Activated T-cell treated with anti-CD3 and anti-CD28 coated beads, Interleukin-2, amount 50 U/mL, for 4 hours (primary cell): Measurements from ENCODE around the gene DENND6B. TPM values are rescaled to one million over a fixed set of nuclear protein-coding genes. Genes with fewer than 3 reads are reported as not detected.
"Not testable (repeated sequence)": the region's sequence is repeated elsewhere in the genome, so short reads cannot be mapped to it uniquely, and the experiment has no call there.

ENCODE experiments used
- ATAC-seq, 2 donors: fragments of 200-7000 bp; cut with Tn5 transposase; one replicate each; pipeline ENCODE4 v1.10.0; 2021
- DNase-seq: peaks from one replicate; pipeline ENCODE4 v3.0.0-alpha.2; 2020
- H3K27me3 Mint-ChIP-seq: one replicate; pipeline ENCODE4 v1.8.0; 2021; ENCODE audit warnings: low read depth, mixed read lengths
- H3K36me3 Mint-ChIP-seq: one replicate; pipeline ENCODE4 v1.8.0; 2022; ENCODE audit warnings: mixed read lengths; ENCODE audit not compliant: insufficient read depth
- H3K4me1 Mint-ChIP-seq: one replicate; pipeline ENCODE4 v1.8.0; 2021; ENCODE audit warnings: low read depth, mixed read lengths
- H3K4me3 Mint-ChIP-seq: one replicate; pipeline ENCODE4 v1.8.0; 2021; ENCODE audit warnings: mild to moderate bottlenecking, moderate library complexity, mixed read lengths
- H3K9me3 Mint-ChIP-seq: one replicate; pipeline ENCODE4 v1.8.0; 2021; ENCODE audit warnings: mixed read lengths
- total RNA-seq, 3 donors: library from RNA; stranded (reverse); gene quantifications; one replicate each; pipeline ENCODE4 v1.2.1, GENCODE V29; 2021

The DENND6B gene, protein sequence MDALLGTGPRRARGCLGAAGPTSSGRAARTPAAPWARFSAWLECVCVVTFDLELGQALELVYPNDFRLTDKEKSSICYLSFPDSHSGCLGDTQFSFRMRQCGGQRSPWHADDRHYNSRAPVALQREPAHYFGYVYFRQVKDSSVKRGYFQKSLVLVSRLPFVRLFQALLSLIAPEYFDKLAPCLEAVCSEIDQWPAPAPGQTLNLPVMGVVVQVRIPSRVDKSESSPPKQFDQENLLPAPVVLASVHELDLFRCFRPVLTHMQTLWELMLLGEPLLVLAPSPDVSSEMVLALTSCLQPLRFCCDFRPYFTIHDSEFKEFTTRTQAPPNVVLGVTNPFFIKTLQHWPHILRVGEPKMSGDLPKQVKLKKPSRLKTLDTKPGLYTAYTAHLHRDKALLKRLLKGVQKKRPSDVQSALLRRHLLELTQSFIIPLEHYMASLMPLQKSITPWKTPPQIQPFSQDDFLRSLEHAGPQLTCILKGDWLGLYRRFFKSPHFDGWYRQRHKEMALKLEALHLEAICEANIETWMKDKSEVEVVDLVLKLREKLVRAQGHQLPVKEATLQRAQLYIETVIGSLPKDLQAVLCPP
- total RNA-seq, result 1 to 10 TPM; 1.0 to 1.6 (median 1.3) TPM

DNA sequence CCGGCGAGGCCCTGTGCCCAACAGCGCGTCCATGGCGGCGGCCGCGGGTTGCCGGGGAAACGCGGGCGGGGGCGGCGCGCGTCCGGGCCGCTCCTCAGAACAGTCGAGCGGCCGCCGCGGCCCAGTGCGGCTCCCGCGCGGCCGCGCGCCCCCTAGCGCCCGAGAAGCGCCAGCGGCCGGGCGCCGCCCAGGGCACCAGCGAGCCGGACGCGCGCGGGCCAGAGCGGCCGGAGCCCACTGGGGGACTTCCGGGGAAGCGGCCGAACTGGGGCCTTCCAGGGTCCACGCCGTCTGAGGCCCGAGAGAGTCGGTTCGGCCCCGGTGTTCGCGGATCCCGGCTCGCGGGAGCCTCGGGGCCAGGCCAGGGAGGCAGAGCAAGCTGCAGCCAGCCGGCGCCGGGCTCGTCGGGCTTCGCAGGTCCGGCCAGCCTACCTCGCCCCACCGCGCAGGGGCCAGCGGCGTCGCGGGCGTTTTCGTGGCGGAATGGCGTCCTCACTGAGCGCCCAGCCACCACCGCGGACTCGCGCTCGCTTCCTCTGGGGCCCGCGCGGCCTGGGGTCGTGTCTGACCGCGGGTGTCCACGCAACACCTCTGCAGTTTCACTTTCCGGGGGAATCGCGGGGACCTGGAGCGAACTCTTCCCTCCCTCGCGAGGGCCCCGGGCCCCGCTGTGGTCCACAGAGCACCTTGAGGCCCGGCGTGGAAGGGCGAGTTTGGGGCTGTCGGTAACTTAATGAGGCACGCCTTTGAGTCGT, at the start of gene DENND6B:
Gene DENND6B, minus strand, starts transcription at position 57 of the 755 bp plus-strand sequence. Its CDS starts 24 bp downstream, at position 33.
- Mint-ChIP-seq H3K36me3 (no peaks in the 10 kb centered on the region), H3K4me3 (peak within 1 kb of the TSS; percentile 82), H3K9me3 (no peaks in the 10 kb centered on the region), H3K4me1 (peaks cover 10% of the 10 kb centered on the region), H3K27me3 (peaks cover 4% of the 10 kb centered on the region)
- ATAC-seq, result peak; percentile 97 to 98
- DNase-seq, result peak; percentile 59

DNA sequence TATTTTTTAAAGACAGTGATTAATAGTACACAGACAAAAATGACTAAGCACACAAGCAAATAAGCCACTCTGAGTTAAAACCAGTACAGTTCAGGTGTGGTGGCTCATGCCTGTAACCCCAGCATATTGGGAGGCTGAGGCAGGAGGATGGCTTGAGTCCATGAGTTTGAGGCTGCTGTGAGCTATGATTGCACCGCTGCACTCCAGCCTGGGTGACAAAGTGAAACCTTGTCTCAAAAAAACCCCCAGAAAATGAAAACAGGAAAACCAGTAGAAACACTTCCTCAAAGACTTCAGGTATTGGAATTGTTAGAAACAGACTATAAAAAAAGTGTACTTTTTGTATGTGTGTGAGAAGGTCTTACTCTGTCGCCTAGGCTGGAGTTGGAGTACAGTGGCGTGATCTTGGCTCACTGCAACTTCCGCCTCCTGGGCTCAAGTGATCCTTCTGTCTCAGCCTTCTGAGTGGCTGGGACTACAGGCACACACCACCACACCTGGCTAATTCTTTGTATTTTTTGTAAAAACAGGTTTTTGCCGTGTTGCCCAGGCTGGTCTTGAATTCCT, 49.4 kb upstream of the DENND6B start:
- H3K9me3 Mint-ChIP-seq, result no peaks in the 10 kb centered on the region
- H3K27me3 Mint-ChIP-seq, result no peaks in the 10 kb centered on the region
- no peak for DNase-seq
- H3K4me1 Mint-ChIP-seq, result peaks cover 15% of the 10 kb centered on the region
- peaks cover 20% of the 10 kb centered on the region for H3K36me3 Mint-ChIP-seq
- ATAC-seq, result no peak
- H3K4me3 Mint-ChIP-seq, result no peak overlapping the region

DNA sequence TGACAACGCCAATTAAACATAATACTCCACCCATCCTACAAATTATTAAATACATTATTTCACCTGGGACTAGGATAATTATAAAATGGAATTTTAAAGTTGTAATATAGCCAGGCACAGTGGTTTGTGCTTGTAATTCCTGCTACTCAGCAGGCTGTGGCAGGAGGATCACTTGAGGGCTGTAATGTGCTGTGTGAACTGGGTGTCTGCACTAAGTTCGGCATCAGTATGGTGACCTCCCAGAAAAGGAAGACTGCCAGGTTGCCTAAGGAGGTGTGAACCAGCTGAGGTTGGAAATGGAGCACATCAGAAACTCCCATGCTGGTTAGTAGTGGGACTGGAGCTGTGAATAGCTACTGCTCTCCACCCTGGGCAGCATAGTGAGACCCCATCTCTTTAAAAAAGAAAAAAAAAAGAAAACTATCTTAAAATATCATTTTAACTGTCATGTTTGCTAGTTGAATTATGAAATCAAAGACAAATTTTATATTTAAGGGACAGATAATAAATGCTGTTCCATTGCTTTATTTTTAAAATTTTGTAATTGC, 44.4 kb upstream of the DENND6B start:
- ATAC-seq (no peak), DNase-seq (no peak)
- Mint-ChIP-seq H3K27me3 (no peaks in the 10 kb centered on the region), H3K4me1 (peaks cover 18% of the 10 kb centered on the region), H3K9me3 (no peaks in the 10 kb centered on the region), H3K4me3 (no peak overlapping the region), H3K36me3 (peaks cover 16% of the 10 kb centered on the region)

DNA sequence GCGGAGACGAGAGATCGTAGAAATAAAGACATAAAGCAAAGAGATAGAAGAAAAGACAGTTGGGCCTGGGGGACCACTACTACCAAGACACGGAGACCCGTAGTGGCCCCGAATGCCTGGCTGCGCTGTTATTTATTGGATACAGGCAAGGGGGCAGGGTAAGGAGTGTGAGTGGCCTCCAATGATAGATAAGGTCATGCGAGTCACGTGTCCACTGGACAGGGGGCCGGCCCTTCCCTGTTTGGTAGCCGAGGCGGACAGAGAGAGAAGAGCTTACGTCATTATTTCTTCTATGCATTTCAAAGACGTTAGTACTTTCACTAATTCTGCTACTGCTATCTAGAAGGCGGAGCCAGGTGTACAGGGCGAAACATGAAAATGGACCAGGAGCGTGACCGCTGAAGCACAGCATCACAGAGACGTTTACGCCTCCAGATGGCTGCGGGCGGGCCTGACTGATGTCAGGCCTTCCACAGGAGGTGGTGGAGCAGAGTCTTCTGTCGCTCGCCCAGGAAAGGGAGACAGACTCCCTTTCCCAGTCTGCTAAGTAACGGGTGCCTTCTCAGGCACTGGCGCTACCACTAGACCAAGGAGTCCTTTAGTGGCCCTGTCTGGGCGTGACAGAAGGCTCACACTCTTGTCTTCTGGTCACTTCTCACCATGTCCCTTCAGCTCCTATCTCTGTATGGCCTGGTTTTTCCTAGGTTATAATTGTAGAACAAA, 41.1 kb upstream of the DENND6B start:
- Mint-ChIP-seq H3K27me3 (no peaks in the 10 kb centered on the region), H3K4me3 (no peak overlapping the region), H3K36me3 (peaks cover 10% of the 10 kb centered on the region), H3K4me1 (peaks cover 14% of the 10 kb centered on the region), H3K9me3 (no peaks in the 10 kb centered on the region)
- ATAC-seq, result no peak
- no peak for DNase-seq

DNA sequence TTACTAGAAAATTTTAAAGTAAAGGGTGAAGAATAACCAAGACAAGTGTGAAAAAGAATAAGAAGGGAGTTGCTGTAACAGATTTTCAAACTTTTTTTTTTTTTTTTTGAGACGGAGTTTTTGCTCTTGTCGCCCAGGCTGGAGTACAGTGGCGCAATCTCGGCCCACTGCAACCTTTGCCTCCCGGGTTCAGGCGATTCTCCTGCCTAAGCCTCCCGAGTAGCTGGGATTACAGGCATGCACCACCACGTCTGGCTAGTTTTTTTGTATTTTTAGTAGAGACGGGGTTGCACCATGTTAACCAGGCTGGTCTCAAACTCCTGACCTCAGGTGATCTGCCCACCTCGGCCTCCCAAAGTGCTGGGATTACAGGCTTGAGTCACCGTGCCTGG, 37.0 kb upstream of the DENND6B start:
- H3K36me3 Mint-ChIP-seq, result peaks cover 30% of the 10 kb centered on the region
- H3K27me3 Mint-ChIP-seq, ATAC-seq, H3K4me3 Mint-ChIP-seq, H3K9me3 Mint-ChIP-seq, DNase-seq: not testable (repeated sequence)
- H3K4me1 Mint-ChIP-seq, result peaks cover 40% of the 10 kb centered on the region

DNA sequence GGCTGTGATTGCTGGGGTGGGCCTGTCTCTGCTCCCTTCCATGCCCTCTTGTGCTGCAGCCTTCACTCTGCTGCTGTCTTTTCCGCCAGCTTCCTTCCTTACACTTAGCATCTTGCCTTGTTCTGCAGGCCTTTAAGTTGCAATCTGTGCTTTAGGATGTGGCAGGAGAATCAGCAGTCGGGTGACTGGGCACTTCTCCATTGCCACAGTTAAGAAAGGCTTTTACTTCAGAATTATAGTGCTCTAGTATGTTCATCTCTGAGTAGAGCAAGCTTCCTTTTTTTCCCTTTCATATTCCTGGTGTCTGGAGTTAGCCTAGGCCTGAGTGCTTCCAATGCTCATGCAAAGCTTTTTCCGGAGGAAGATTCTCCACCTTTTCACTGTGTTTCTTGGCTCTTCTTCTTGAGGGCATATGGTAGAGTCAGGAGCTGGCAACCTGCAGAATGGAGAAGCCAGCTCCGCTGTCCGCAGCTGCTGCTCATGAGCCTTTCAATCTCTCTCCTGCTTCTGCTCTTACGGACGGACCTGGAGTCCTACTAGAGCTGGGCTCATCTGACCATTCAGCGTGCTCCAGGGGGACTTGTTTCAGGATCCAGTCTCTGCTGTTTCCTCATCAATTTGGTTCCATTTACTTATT, 36.5 kb upstream of the DENND6B start:
- DNase-seq, result no peak
- Mint-ChIP-seq H3K4me1 (peaks cover 43% of the 10 kb centered on the region), H3K27me3 (no peaks in the 10 kb centered on the region), H3K4me3 (no peak overlapping the region), H3K9me3 (no peaks in the 10 kb centered on the region), H3K36me3 (peaks cover 30% of the 10 kb centered on the region)
- no peak for ATAC-seq

DNA sequence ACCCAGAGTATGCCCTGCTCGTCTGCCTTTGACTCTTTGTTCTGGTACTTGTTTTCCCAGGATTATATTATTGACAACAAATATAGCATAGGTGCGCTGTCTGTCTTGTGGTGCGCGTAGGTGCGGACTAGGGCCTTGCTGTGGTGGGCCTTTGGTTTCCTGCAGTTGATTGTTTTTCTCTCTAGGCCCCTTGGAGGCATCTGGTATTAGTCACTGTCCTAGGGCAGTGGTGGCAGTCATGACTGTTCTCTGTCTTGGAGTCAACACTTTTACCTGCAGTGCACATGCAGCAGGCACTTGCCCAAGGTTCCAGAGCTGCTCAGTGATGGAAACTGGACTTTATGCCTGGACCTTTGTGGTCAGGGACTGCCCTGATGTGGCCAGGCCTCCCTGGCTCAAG, 34.9 kb upstream of the DENND6B start:
- ATAC-seq (peak; percentile 79 to 88), DNase-seq (no peak)
- Mint-ChIP-seq H3K27me3 (no peaks in the 10 kb centered on the region), H3K4me1 (peaks cover 47% of the 10 kb centered on the region), H3K36me3 (peaks cover 26% of the 10 kb centered on the region), H3K9me3 (no peaks in the 10 kb centered on the region), H3K4me3 (no peak overlapping the region)

DNA sequence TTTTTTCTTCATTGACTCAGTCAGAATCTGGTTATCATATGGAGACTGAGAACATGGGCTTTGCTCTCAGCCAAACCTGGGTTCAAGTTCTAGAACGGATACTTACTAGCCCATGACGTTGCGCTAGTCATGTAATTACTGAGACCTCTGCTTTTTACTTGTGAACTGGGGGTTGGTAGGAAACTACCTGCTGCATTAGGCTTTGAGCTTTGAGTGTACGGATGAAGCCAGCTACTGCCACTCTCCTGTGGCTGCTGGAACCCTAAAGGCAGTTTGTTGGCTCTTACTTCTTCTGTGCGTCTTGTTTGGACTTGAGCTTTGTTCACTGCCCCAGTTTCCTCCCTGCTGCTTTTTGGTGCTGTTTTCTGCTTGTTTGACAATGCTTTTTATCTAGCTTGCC, 34.4 kb upstream of the DENND6B start:
- H3K36me3 Mint-ChIP-seq, result peaks cover 24% of the 10 kb centered on the region
- no peak overlapping the region for H3K4me3 Mint-ChIP-seq
- no peaks in the 10 kb centered on the region for H3K9me3 Mint-ChIP-seq
- H3K27me3 Mint-ChIP-seq, result no peaks in the 10 kb centered on the region
- peak; percentile 18 to 61 for ATAC-seq
- DNase-seq, result no peak
- H3K4me1 Mint-ChIP-seq, result peaks cover 44% of the 10 kb centered on the region

DNA sequence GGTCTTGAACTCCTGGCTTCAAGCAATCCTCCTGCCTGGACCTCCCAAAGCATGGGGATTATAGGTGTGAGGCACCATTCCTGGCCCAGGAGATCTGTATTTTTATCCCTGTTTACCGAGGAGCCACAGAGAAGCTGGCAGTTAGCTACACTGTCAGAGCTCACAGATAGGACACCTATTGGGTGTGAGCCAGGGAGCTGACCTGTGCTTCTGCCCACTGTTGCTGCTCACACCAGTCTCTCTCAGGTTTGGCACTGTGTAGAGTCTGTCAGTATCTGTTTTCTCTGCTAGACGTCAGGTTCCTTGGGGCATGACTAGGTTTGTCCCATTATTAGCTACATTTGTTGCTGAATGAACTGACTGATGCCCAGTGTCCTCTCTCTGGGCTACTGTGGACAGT, 33.8 kb upstream of the DENND6B start:
- H3K9me3 Mint-ChIP-seq, result no peaks in the 10 kb centered on the region
- ATAC-seq, result no peak
- peaks cover 42% of the 10 kb centered on the region for H3K4me1 Mint-ChIP-seq
- DNase-seq, result no peak
- H3K27me3 Mint-ChIP-seq, result no peaks in the 10 kb centered on the region
- H3K4me3 Mint-ChIP-seq, result no peak overlapping the region
- H3K36me3 Mint-ChIP-seq, result peaks cover 24% of the 10 kb centered on the region

DNA sequence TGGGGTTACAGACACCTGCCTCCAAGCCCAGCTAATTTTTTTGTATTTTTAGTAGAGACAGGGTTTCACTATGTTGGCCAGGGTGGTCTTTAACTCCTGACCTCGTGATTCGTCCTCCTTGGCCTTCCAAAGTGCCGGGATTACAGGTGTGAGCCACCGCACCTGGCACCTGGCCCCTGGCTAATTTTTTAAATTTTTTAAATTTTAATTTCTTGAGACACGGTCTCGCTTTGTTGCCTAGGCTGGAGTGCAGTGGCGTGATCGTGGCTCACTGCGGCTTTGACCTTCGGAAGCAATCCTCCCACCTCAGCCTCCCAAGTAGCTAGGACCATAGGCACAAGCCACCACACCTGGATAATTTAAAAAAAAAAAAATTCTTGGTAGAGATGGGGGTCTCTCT, 30.9 kb upstream of the DENND6B start:
- ATAC-seq (no peak), DNase-seq (no peak)
- Mint-ChIP-seq H3K36me3 (peaks cover 27% of the 10 kb centered on the region), H3K27me3 (no peaks in the 10 kb centered on the region), H3K4me1 (peaks cover 40% of the 10 kb centered on the region), H3K4me3 (no peak overlapping the region), H3K9me3 (no peaks in the 10 kb centered on the region)

DNA sequence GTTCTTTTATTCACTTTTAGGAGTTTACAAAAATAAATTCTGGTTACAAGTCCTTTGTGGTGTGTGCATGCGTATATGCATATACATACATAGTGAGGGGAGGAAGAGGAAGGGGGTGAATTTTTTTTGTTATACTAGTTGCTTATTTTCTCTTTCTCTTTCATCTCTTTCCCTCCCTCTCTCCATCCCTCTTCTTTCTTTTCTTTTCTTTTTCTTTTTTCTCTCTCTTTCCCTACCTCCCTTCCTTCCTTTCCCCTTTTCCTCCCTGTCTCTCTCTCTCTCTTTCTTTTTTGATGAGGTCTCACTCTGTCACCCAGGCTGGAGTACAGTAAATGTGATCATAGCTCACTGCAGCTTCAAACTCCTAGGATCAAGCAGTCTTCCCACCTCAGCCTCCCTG, 30.4 kb upstream of the DENND6B start:
- no peak overlapping the region for H3K4me3 Mint-ChIP-seq

DNA sequence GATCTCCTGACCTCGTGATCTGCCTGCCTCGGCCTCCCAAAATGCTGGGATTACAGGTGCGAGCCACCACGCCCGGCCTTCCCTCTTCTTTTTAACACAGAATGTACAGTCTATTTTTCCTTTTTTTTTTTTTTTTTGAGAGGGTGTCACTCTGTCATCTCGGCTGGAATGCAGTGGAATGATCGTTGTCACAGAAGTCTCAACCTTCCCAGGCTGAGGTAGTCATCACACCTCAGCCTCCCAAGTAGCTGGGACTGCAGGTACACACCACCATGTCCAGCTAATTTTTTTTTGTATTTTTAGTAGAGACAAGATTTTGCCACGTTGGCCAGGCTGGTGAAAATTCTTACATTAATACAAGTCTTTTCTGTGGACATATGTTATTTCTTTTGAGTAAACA, 29.4 kb upstream of the DENND6B start:
- no peak for ATAC-seq
- no peak for DNase-seq
- Mint-ChIP-seq H3K4me3 (no peak overlapping the region), H3K27me3 (no peaks in the 10 kb centered on the region), H3K36me3 (peaks cover 19% of the 10 kb centered on the region), H3K9me3 (no peaks in the 10 kb centered on the region), H3K4me1 (peaks cover 24% of the 10 kb centered on the region)

More for the DNA sequence above, 30.4 kb upstream of the DENND6B start:
- peaks cover 27% of the 10 kb centered on the region for H3K36me3 Mint-ChIP-seq
- H3K4me1 Mint-ChIP-seq, result peaks cover 35% of the 10 kb centered on the region
- no peak for ATAC-seq
- H3K9me3 Mint-ChIP-seq, result no peaks in the 10 kb centered on the region
- DNase-seq, result no peak
- H3K27me3 Mint-ChIP-seq, result no peaks in the 10 kb centered on the region

DNA sequence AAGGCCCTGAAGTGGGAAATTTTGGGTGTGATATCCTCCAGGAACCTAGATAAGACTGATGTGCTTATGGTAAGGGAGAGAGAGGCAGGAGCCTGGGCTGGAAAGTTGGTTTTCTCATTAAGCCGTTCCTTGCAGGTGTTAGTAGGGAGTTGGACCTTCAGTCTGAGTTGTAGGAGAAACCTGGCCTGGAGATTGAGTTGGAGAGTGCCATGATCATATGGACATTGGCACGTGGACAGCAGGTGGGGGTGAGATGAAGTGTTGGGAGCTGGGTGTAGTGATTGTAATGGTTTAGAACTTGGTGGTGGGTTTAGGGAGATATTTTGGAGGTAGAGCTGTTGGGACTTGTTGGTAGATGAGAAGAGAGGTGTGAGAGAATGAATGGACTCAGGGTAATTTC, 21.2 kb upstream of the DENND6B start:
- peaks cover under 1% of the 10 kb centered on the region for H3K4me1 Mint-ChIP-seq
- no peak overlapping the region for H3K4me3 Mint-ChIP-seq
- ATAC-seq (no peak), DNase-seq (no peak)
- no peaks in the 10 kb centered on the region for H3K9me3 Mint-ChIP-seq
- H3K36me3 Mint-ChIP-seq, result peaks cover 3% of the 10 kb centered on the region
- no peaks in the 10 kb centered on the region for H3K27me3 Mint-ChIP-seq
